ENCODE data around the gene ILF2. TPM values are rescaled to one million over a fixed set of nuclear protein-coding genes. Genes with fewer than 3 reads are reported as not detected.

The ILF2 gene
- total RNA-seq, 2 experiments from 2014 or later = 140 to 147 TPM

GRCh38 chr1:153643816-153644215 is 27.0 kb downstream of the ILF2 start:
- no peak overlapping the region for H3K4me3 Mint-ChIP-seq
- Histone ChIP-seq H3K4me3 (ENCODE audit: low read length) (no peak overlapping the region), H3K9me3 (ENCODE audit: control insufficient read depth in 1 of 2, insufficient read depth in 1 of 2, low read length in 2 of 2) (no peaks in the 10 kb centered on the region), H3K27me3 (ENCODE audit: control insufficient read depth in 1 of 2, insufficient read depth in 2 of 2, low read length in 2 of 2) (no peaks in the 10 kb centered on the region), H3K4me1 (ENCODE audit: insufficient read depth, low read length) (peaks cover 34% of the 10 kb centered on the region), H3K27ac (ENCODE audit: low read depth in 1 of 2, low read length in 2 of 2) (no peak overlapping the region), H3K36me3 (ENCODE audit: insufficient read depth, low read length) (peaks cover 85% of the 10 kb centered on the region)
- DNase-seq = no peak
- no peaks in the 10 kb centered on the region for H3K27me3 Mint-ChIP-seq
- intact Hi-C loops (cut with DNase I, micrococcal nuclease) = no loop called here
- no peak for ATAC-seq (ENCODE audit: poor library complexity)
- no peaks in the 10 kb centered on the region for H3K9me3 Mint-ChIP-seq
- peak overlapping the region; percentile 25 for H3K27ac Mint-ChIP-seq
- CTCF ChIA-PET = interaction anchor here (0.9 kb wide), 1 partner anchor 8 kb away, joined by 3 read pairs; no protein-coding TSS in a partner anchor
- TF ChIP-seq CTCF (IDR thresholded peaks at IDR 0.05) = no peak
- H3K4me1 Mint-ChIP-seq (ENCODE audit: low read depth) = peaks cover 73% of the 10 kb centered on the region
- H3K36me3 Mint-ChIP-seq (ENCODE audit: low read depth) = peaks cover 84% of the 10 kb centered on the region
- POLR2A ChIA-PET = interaction anchor here (1.0 to 8.3 kb wide), 2 partner anchors 9 to 15 kb away, joined by 5 to 89 read pairs; partner anchors contain the start of genes CHTOP and SNAPIN

- Histone ChIP-seq H3K27ac (ENCODE audit: low read depth in 1 of 2, low read length in 2 of 2) (no peak overlapping the region), H3K9me3 (ENCODE audit: control insufficient read depth in 1 of 2, insufficient read depth in 1 of 2, low read length in 2 of 2) (no peaks in the 10 kb centered on the region), H3K4me3 (ENCODE audit: low read length) (no peak overlapping the region), H3K27me3 (ENCODE audit: control insufficient read depth in 1 of 2, insufficient read depth in 2 of 2, low read length in 2 of 2) (no peaks in the 10 kb centered on the region), H3K36me3 (ENCODE audit: insufficient read depth, low read length) (peaks cover 91% of the 10 kb centered on the region), H3K4me1 (ENCODE audit: insufficient read depth, low read length) (peaks cover 30% of the 10 kb centered on the region)
- Mint-ChIP-seq H3K27ac (peak overlapping the region; percentile 25), H3K4me3 (no peak overlapping the region), H3K36me3 (ENCODE audit: low read depth) (peaks cover 92% of the 10 kb centered on the region), H3K9me3 (no peaks in the 10 kb centered on the region), H3K4me1 (ENCODE audit: low read depth) (peaks cover 77% of the 10 kb centered on the region), H3K27me3 (no peaks in the 10 kb centered on the region)
- ChIA-PET POLR2A (interaction anchor here (1.0 to 8.3 kb wide), 3 partner anchors 8 to 107 kb away, joined by 4 to 89 read pairs (median 5); partner anchors contain the start of genes CHTOP, S100A6 and SNAPIN), CTCF (interaction anchor here (0.9 kb wide), 1 partner anchor 9 kb away, joined by 3 read pairs; no protein-coding TSS in a partner anchor)
- TF ChIP-seq CTCF (IDR thresholded peaks at IDR 0.05) = no peak
- ATAC-seq (ENCODE audit: poor library complexity) = no peak
- no peak for DNase-seq
- intact Hi-C loops (cut with DNase I, micrococcal nuclease) = no loop called here
Observed at GRCh38 chr1:153643100-153643499, 27.7 kb downstream of the ILF2 start.

- CTCF ChIA-PET = no interaction called here
- Mint-ChIP-seq H3K27me3 (no peaks in the 10 kb centered on the region), H3K9me3 (no peaks in the 10 kb centered on the region), H3K4me3 (no peak overlapping the region), H3K36me3 (ENCODE audit: low read depth) (peaks cover 98% of the 10 kb centered on the region), H3K27ac (peak overlapping the region; percentile 25), H3K4me1 (ENCODE audit: low read depth) (peaks cover 75% of the 10 kb centered on the region)
- Histone ChIP-seq H3K4me3 (ENCODE audit: low read length) (no peak overlapping the region), H3K9me3 (ENCODE audit: control insufficient read depth in 1 of 2, insufficient read depth in 1 of 2, low read length in 2 of 2) (no peaks in the 10 kb centered on the region), H3K27ac (ENCODE audit: low read depth in 1 of 2, low read length in 2 of 2) (no peak overlapping the region), H3K36me3 (ENCODE audit: insufficient read depth, low read length) (peaks cover 98% of the 10 kb centered on the region), H3K27me3 (ENCODE audit: control insufficient read depth in 1 of 2, insufficient read depth in 2 of 2, low read length in 2 of 2) (no peaks in the 10 kb centered on the region), H3K4me1 (ENCODE audit: insufficient read depth, low read length) (peaks cover 30% of the 10 kb centered on the region)
- no peak for TF ChIP-seq CTCF (IDR thresholded peaks at IDR 0.05)
- POLR2A ChIA-PET = interaction anchor here (1.3 to 8.3 kb wide), 2 partner anchors 8 to 106 kb away, joined by 4 to 89 read pairs; partner anchors contain the start of genes CHTOP and S100A6
- ATAC-seq (ENCODE audit: poor library complexity) (no peak), DNase-seq (no peak)
- intact Hi-C loops (cut with DNase I, micrococcal nuclease) = no loop called here
Observed at GRCh38 chr1:153642161-153642560, 28.6 kb downstream of the ILF2 start.
